HG02763 (cell line): ENCODE measurements around the gene CNTN5.

Experiments
- ATAC-seq: cut with Tn5 transposase; IDR thresholded peaks from one replicate; pipeline ENCODE4 v1.9.1; 2021; ENCODE audit warnings: mild to moderate bottlenecking, moderate library complexity; ENCODE audit not compliant: unreplicated experiment

Gene CNTN5

GRCh38 chr11:100396266-100396665 lies 1375.5 kb downstream of the CNTN5 start:
- ATAC-seq = no peak

GRCh38 chr11:100397401-100397800 lies 1376.7 kb downstream of the CNTN5 start:
- ATAC-seq = no peak

GRCh38 chr11:100403816-100404215 lies 1383.1 kb downstream of the CNTN5 start:
- ATAC-seq = no peak

- no peak for ATAC-seq
These were observed 1384.2 kb downstream of the CNTN5 start for GRCh38 chr11:100404907-100405306.
